DOHH2 (cell line): ENCODE data around the gene SWT1.

ENCODE experiments used
- EZH2phosphoT487 ChIP-seq: fragments of 200-600 bp; sonication (generic); IDR thresholded peaks from 2 replicates; pipeline ENCODE4 v1.6.1; 2017; ENCODE audit warnings: borderline replicate concordance, mild to moderate bottlenecking, antibody characterized with exemption, low read length, moderate library complexity, mixed read lengths
- TF ChIP-seq, protein P1 (sequence below): fragments of 200-600 bp; sonication (generic); IDR thresholded peaks from one replicate; pipeline ENCODE4 v1.5.1; 2014; ENCODE audit warnings: antibody characterized with exemption, mild to moderate bottlenecking, low read depth, low read length; ENCODE audit not compliant: poor library complexity, severe bottlenecking

DNA sequence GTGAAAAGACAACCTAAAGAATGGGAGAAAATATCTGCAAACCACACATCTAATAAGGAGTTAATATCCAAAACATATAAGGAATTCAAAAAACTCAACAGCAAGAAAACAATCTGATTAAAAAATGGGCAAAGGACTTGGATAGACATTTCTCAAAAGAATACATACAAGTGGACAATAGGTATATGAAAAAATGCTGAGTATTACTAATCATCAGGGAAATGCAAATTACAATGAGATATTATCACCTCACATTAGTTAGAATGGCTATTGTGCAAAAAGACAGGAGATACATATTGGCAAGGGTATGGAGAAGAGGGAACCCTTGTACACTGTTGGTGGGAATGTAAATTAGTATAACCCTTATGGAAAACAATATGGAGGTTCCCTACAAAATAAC, 45.1 kb upstream of the SWT1 start:
- TF ChIP-seq, protein P1, sequence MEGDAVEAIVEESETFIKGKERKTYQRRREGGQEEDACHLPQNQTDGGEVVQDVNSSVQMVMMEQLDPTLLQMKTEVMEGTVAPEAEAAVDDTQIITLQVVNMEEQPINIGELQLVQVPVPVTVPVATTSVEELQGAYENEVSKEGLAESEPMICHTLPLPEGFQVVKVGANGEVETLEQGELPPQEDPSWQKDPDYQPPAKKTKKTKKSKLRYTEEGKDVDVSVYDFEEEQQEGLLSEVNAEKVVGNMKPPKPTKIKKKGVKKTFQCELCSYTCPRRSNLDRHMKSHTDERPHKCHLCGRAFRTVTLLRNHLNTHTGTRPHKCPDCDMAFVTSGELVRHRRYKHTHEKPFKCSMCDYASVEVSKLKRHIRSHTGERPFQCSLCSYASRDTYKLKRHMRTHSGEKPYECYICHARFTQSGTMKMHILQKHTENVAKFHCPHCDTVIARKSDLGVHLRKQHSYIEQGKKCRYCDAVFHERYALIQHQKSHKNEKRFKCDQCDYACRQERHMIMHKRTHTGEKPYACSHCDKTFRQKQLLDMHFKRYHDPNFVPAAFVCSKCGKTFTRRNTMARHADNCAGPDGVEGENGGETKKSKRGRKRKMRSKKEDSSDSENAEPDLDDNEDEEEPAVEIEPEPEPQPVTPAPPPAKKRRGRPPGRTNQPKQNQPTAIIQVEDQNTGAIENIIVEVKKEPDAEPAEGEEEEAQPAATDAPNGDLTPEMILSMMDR = no peak
- no peak for TF ChIP-seq EZH2phosphoT487
